HG02938 (cell line): ENCODE data around the gene FAM20C.
"Not testable (repeated sequence)": the region's sequence is repeated elsewhere in the genome, so short reads cannot be mapped to it uniquely, and the experiment has no call there.

Source experiments
- ATAC-seq: cut with Tn5 transposase; IDR thresholded peaks from one replicate; pipeline ENCODE4 v1.9.1; 2021; ENCODE audit warnings: mild to moderate bottlenecking, moderate library complexity; ENCODE audit not compliant: unreplicated experiment

FAM20C gene

DNA sequence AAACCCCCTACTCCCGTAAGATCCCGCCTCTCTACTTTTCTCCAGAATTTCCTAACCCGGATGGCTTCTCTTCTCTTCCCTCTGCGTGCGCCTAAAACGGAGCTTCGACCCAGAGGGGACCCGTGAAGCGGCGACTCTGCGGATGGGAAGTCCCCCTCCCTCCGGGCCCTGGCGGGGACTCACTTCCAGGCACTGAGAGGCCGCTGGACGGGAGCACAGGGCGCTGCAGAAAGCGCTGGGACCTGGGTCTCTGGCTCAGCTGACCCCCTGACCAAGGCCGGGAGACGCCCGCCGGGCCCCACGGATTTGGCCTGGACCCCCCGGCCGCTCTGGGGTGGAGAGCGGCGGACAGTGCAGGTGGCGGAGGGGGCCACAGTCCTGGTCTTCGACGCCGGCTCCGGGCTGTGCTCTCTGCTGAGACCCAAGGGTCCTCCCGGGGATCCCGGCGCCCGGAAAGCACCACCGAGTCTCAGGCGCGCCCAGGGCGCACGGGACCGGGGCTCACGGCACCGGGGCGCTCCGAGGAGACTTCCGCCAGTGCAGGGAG lies 96.9 kb downstream of the FAM20C start:
- ATAC-seq: no peak

DNA sequence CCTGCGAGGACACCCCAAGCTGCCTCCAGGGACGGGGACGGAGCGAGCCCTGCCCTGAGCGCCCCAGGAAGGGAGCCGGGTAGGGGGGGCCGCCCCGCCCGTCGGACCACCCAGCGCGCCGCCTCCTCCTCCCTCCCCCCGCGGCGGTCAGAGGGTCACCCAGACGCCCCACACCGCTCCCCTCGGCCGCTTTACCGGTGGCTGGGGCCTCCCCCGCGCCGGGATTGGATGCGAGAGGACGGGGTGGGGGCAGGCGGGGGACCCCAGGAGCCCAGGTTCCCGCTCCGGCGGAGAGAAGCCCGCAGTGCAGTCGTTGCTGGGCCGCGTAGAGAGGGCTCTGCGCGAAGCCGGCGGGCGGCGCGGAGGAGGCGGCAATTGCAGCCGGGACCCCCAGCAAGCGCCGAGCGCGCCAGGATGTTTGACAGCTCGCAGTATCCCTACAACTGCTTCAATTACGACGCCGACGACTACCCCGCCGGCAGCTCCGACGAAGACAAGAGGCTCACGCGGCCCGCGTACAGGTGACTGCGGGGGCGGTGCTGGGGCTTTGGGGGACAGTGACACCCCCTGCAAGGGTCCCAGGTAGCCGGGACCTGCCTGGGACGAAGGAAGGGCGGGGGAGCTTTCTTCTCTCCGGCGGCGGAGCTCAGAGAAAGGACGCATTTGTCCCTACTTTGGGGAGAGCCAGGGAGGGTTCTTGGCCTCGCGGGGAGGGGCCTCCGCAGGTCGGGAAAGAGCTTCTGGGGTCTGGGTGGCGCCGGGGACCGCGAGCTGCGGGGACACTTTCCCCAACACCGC lies 97.6 kb downstream of the FAM20C start, which contains the start of gene FOXL3:
Gene FOXL3 (plus strand): TSS at position 415 of the 798 bp plus-strand sequence. CDS start 0 bp downstream, at position 415.
- no peak for ATAC-seq

- ATAC-seq: no peak
Measured at GRCh38 chr7:290554-291372, 98.4 kb downstream of the FAM20C start.

GRCh38 chr7:291373-292092 lies 99.2 kb downstream of the FAM20C start:
- no peak for ATAC-seq

- ATAC-seq: no peak
Measured at GRCh38 chr7:292226-292625, 99.9 kb downstream of the FAM20C start.

DNA sequence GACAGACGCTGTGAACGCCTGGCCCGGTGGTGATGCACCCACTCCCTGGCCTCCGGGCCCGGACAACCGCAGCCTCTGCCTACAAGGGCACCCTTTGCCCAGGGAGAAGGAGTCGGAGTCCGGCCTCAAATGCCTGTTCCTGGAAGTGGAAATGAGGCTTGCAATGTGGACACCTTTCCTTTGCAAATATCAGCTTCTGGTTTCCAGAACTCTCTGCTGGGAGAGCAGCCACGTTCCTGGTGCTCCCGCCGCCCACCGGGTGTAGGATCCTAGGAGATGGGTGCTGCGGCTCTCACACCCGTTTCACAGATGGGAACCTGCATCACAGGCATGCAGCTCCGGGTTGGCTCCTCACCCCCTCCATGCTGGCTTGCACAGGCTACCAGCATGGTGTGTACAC lies 100.5 kb downstream of the FAM20C start:
- ATAC-seq: no peak

- ATAC-seq: no peak
Measured at GRCh38 chr7:293681-294439, 101.5 kb downstream of the FAM20C start.

DNA sequence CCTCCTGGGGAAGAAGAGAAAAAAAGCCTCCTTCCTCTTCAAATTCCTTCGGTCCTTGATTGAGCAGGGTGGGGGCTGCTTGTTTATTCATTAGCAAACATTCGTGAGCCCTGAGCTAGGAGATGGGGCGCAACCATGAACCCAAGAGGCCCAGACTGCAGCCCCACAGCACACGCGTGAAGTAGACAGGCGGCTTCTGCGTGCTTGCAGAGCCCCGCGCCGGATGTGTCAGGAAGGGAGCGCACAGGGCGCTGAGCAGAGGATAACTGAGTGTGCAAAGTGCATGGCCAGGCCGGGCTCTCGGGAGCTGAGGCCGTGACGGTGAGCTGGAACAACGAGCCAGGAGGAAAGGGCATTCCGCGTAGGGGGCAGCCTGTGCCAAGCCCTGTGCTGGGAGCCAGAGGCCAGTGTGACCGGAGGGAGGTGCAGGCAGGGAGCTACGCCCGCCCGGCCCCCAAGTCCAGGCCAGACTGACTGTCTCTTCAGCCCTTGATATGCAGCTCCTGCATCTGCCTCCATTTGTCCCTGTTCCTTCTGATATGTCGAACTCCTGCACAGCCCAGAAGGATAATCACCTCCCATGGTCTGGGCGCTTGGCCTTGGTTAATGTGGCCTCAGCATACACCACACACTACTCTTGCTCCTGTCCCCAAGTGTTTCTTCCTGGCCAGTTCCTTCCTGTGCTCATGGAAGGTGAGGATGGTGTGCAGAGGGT lies 102.2 kb downstream of the FAM20C start:
- ATAC-seq: no peak

DNA sequence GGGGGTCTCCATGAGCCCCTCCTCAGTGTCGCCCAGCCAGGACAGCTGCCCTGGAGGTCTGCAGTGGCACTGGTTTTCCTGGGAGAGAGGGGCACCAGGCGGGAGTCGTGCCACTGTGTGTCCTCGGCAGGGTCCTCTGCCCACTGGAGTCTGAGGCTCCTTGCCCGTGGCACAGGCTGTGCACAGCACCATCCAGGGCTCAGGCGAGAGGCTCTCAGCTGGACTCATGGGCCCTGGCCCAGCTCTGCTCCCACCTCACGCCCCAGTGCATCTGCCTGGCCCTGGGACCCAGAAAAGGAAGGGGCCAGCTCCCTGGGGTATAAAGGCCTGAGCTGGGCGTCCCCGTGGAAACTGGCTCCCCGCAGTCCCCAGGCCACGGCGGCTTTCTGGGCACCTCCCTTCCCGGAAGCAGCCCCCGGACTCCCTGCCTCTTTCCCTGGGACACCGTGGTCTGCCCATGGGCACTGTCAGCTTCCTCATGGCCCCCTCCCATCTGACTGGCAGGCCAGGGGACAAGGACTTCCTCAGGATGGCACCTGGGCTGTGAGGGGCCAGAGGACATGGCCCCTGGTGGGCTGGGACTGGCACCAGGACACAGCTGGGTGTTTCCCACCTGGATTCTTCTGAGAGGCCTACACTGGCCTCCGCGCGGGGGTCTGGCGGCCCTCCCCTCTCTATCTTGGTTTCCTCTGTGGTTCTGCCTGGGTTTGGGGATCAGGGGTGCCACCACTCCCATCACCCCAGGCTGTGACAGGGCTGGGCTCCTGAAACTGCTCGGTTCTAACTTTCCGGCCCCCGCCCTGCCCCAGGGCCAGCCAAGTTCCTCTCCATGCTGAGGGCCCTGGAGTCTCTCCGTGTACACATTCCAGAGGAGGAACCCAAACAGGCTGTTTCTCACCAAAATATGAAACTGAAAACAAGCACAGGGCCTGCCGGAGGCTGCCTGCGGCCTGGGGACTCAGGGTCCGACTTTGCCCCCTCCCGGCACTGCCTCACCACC lies 103.1 kb downstream of the FAM20C start:
- ATAC-seq: no peak

- no peak for ATAC-seq
Measured at GRCh38 chr7:296373-296945, 104.1 kb downstream of the FAM20C start.

DNA sequence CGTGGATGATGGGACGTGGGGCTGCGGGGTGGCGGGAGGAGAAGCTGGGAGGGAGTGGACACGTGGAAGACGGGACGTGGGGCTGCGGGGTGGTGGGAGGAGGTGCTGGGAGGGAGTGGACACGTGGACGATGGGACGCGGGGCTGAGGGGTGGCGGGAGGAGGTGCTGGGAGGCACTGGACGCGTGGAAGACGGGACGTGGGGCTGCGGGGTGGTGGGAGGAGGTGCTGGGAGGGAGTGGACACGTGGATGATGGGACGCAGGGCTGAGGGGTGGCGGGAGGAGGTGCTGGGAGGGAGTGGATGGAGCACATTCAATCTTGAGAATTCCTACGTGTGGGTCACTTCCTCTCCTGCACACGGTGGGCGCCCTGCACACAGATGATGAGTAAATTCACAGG lies 104.8 kb downstream of the FAM20C start:
- not testable (repeated sequence) for ATAC-seq

- ATAC-seq: no peak
Measured at GRCh38 chr7:297611-298374, 105.4 kb downstream of the FAM20C start.

DNA sequence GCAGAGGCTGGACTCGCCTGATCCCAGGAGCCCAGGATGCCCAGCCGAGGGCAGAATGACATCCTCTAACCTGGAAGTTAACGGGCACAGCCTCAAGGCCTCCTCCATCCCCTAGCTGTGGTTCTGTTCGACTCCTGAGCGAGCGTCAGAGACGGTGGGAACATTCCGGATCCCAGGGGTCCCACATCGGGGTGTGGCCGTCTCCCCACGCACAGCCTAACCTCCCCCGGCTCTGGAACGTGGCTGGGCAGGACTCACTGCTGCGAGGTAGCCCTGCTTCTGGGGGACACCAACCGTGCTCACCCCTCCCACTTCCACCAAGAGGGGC lies 106.0 kb downstream of the FAM20C start:
- ATAC-seq: no peak

DNA sequence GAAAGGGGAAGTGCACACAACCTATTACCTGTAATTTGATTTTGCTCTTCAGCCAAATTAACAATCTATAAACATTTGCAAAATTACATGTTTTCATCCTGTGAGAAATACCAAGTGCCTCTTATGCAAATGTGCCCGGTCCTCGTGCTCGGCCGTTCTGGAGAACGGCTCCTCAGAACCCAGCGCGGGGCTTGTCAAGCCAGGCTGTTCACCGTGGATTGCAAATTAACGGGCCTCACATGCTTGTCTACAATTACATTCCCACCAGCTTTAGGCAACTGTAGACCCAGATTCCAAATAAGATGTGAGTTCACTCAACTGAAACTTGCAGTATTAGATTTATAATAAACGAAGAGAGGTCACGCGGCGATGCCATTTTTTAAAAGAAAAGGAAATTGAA lies 106.4 kb downstream of the FAM20C start:
- ATAC-seq: no peak

- ATAC-seq: no peak
Measured at GRCh38 chr7:299169-299568, 106.8 kb downstream of the FAM20C start.

DNA sequence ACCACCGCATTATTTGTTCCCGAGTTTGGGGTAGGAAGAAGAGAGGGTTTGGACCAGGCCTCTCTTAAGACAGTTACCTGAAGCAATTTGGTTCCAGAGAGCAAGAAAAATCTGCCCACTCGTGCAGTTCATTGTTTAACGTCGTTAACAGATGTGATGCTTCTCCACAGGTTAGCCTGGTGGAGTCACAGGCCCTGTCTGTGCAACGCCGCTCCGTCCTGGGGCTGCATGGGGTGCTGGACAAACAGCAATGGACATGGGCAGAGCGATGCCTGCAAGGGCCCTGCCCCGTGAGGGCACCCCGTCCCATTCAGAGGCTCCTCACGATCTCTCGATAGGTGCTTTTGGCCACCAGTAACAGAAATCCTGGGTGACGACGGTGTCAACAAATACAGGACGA lies 107.3 kb downstream of the FAM20C start:
- no peak for ATAC-seq

- ATAC-seq: no peak
Measured at GRCh38 chr7:300048-300447, 107.7 kb downstream of the FAM20C start.
